ENCODE data around the gene CREBZF.

GRCh38 chr11:85647078-85647477 is 17.9 kb downstream of the CREBZF start:
- TF ChIP-seq, protein P1, sequence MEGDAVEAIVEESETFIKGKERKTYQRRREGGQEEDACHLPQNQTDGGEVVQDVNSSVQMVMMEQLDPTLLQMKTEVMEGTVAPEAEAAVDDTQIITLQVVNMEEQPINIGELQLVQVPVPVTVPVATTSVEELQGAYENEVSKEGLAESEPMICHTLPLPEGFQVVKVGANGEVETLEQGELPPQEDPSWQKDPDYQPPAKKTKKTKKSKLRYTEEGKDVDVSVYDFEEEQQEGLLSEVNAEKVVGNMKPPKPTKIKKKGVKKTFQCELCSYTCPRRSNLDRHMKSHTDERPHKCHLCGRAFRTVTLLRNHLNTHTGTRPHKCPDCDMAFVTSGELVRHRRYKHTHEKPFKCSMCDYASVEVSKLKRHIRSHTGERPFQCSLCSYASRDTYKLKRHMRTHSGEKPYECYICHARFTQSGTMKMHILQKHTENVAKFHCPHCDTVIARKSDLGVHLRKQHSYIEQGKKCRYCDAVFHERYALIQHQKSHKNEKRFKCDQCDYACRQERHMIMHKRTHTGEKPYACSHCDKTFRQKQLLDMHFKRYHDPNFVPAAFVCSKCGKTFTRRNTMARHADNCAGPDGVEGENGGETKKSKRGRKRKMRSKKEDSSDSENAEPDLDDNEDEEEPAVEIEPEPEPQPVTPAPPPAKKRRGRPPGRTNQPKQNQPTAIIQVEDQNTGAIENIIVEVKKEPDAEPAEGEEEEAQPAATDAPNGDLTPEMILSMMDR (IDR thresholded peaks at IDR 0.05): no peak
- TF ChIP-seq POLR2A (IDR thresholded peaks at IDR 0.05) (no peak), EP300 (IDR thresholded peaks at IDR 0.05) (no peak)
